KMS-11 (cell line): ENCODE measurements around the gene HIBADH.

Source experiments
- H2AFZ ChIP-seq: fragments of 200-600 bp; sonication (generic); 2 replicates; pipeline ENCODE4 v1.6.1; 2016; ENCODE audit warnings: antibody characterized with exemption, mixed run types, low read depth
- H3K27ac ChIP-seq: fragments of 200-600 bp; sonication (generic); 2 replicates; pipeline ENCODE4 v1.6.1; 2016; ENCODE audit warnings: mild to moderate bottlenecking, mixed run types
- H3K27me3 ChIP-seq: fragments of 200-600 bp; sonication (generic); 2 replicates; pipeline ENCODE4 v1.6.1; 2017; ENCODE audit warnings: mild to moderate bottlenecking, low read depth, mixed run types, moderate library complexity; ENCODE audit not compliant: insufficient read depth
- H3K36me3 ChIP-seq: fragments of 200-600 bp; sonication (generic); 2 replicates; pipeline ENCODE4 v1.6.1; 2017; ENCODE audit warnings: mild to moderate bottlenecking, mixed run types; ENCODE audit not compliant: insufficient read depth
- H3K4me1 ChIP-seq: fragments of 200-600 bp; sonication (generic); 2 replicates; pipeline ENCODE4 v1.6.1; 2016; ENCODE audit warnings: mild to moderate bottlenecking, low read depth, mixed run types; ENCODE audit not compliant: poor library complexity, severe bottlenecking
- H3K4me2 ChIP-seq: fragments of 200-600 bp; sonication (generic); 2 replicates; pipeline ENCODE4 v1.7.0; 2016; ENCODE audit warnings: mild to moderate bottlenecking, mixed run types
- H3K4me3 ChIP-seq: fragments of 200-600 bp; sonication (generic); IDR thresholded peaks from 2 replicates; pipeline ENCODE4 v1.6.1; 2017; ENCODE audit warnings: low read depth, low read length, mixed read lengths; ENCODE audit not compliant: insufficient read depth
- H3K79me2 ChIP-seq: fragments of 200-600 bp; sonication (generic); 2 replicates; pipeline ENCODE4 v1.6.1; 2016; ENCODE audit warnings: low read depth, mixed run types; ENCODE audit not compliant: insufficient read depth
- H3K9ac ChIP-seq: fragments of 200-600 bp; sonication (generic); 2 replicates; pipeline ENCODE4 v1.6.1; 2016; ENCODE audit warnings: mild to moderate bottlenecking, mixed run types
- H4K20me1 ChIP-seq: fragments of 200-600 bp; sonication (generic); 2 replicates; pipeline ENCODE4 v1.6.1; 2016; ENCODE audit warnings: mild to moderate bottlenecking, mixed run types; ENCODE audit not compliant: insufficient read depth
- TF ChIP-seq, protein P1 (sequence below): fragments of 200-600 bp; sonication (generic); conservative IDR thresholded peaks from 2 replicates; pipeline ENCODE4 v1.6.1; 2017; ENCODE audit warnings: low read depth, mild to moderate bottlenecking, antibody characterized with exemption, low read length, moderate library complexity, mixed read lengths

The HIBADH gene

DNA sequence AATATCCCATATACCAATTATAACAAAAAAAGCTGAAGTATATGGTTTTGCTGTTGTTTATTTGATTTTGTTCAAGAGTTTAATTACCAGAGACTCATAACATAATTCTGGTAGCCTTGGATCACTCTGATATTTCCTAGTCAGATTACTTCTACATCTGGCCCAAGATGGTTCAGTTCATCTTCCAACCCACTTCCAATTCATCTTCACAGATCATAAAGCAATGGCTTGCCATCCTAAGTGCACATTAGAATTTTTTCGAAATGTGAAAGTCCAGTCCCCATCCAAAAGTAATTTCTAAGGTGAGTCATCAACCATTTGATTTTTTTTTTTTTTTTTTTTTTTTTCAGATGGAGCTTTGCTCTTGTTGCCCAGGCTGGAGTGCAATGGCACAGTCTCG, 8.0 kb upstream of the HIBADH start:
- Histone ChIP-seq H4K20me1 (no peaks in the 10 kb centered on the region), H3K4me3 (no peak overlapping the region), H3K4me1 (no peaks in the 10 kb centered on the region), H2AFZ (no peak overlapping the region), H3K79me2 (no peaks in the 10 kb centered on the region), H3K27ac (no peak overlapping the region), H3K27me3 (no peaks in the 10 kb centered on the region), H3K9ac (no peak overlapping the region), H3K4me2 (no peak overlapping the region), H3K36me3 (no peaks in the 10 kb centered on the region)
- TF ChIP-seq, protein P1, sequence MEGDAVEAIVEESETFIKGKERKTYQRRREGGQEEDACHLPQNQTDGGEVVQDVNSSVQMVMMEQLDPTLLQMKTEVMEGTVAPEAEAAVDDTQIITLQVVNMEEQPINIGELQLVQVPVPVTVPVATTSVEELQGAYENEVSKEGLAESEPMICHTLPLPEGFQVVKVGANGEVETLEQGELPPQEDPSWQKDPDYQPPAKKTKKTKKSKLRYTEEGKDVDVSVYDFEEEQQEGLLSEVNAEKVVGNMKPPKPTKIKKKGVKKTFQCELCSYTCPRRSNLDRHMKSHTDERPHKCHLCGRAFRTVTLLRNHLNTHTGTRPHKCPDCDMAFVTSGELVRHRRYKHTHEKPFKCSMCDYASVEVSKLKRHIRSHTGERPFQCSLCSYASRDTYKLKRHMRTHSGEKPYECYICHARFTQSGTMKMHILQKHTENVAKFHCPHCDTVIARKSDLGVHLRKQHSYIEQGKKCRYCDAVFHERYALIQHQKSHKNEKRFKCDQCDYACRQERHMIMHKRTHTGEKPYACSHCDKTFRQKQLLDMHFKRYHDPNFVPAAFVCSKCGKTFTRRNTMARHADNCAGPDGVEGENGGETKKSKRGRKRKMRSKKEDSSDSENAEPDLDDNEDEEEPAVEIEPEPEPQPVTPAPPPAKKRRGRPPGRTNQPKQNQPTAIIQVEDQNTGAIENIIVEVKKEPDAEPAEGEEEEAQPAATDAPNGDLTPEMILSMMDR = no peak

DNA sequence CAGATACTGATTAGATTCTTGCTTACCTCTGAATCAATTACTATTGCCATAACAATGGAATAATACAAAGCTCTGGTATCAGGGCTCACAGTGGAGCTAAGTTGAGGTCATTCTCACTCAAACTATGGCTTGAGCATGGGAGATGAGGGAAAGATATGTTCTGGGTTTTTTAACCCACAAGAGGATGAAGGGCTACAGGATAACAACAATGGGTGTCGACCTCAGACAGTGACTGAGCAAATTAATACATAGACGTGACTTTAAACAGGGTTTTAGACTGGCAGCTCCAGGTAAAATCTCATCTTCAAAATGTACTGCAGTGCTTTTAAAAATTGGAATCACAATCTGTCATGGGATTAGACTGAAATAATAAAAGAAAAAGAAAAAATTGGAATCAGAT, 7.5 kb upstream of the HIBADH start:
- no peak overlapping the region for H3K9ac ChIP-seq
- no peak overlapping the region for H3K4me2 ChIP-seq
- H3K27ac ChIP-seq = no peak overlapping the region
- TF ChIP-seq, protein P1 = no peak
- no peak overlapping the region for H3K4me3 ChIP-seq
- H2AFZ ChIP-seq = no peak overlapping the region
- H3K36me3 ChIP-seq = no peaks in the 10 kb centered on the region
- H3K27me3 ChIP-seq = no peaks in the 10 kb centered on the region
- no peaks in the 10 kb centered on the region for H3K4me1 ChIP-seq
- H4K20me1 ChIP-seq = no peaks in the 10 kb centered on the region
- H3K79me2 ChIP-seq = no peaks in the 10 kb centered on the region

DNA sequence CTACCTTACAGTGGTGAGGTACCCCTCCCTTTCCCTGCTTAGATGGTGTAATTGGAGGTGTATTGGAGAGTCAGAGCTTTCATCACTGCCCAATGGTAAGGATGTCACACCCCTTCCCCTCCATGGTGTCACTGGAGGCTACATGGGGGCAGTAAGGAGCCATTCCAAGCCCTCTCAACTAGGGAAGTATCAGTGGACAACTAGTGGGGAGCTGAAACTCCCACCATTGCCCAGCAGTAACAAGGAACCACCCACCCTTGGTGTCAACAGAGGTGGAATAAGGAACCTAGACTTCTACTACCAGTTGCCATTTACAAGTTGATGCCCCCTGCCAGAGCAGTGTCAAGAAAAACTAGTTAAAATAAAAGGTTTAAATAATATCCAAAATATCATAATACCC, 2.8 kb upstream of the HIBADH start:
- Histone ChIP-seq H3K79me2 (no peaks in the 10 kb centered on the region), H3K4me2 (no peak overlapping the region), H3K36me3 (no peaks in the 10 kb centered on the region), H3K9ac (no peak overlapping the region), H4K20me1 (no peaks in the 10 kb centered on the region), H3K27ac (no peak overlapping the region), H3K27me3 (no peaks in the 10 kb centered on the region), H3K4me3 (no peak overlapping the region), H3K4me1 (peaks cover 7% of the 10 kb centered on the region), H2AFZ (no peak overlapping the region)
- TF ChIP-seq, protein P1 = no peak

DNA sequence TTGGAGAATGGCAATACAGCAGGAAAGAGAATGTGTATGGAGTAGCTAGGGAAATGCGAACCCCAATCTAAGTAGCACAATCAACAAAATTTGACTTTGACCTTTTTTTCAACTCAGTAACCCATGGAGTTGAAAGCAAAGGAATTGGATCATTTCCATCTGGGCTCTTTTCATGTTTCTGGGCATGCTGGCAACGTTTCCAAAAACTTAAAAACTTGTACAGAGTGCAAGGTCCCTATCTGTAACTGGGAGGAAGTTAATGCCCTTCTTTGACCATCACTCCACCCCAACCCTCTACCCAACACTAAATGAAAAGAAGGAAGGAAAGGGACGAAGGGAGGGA, 1.3 kb upstream of the HIBADH start:
- Histone ChIP-seq H3K9ac (no peak overlapping the region), H2AFZ (no peak overlapping the region; the same call in 1 of the 2 replicates), H3K79me2 (no peaks in the 10 kb centered on the region), H3K36me3 (no peaks in the 10 kb centered on the region), H4K20me1 (no peaks in the 10 kb centered on the region), H3K27me3 (no peaks in the 10 kb centered on the region), H3K27ac (no peak overlapping the region), H3K4me3 (no peak overlapping the region), H3K4me1 (peaks cover 7% of the 10 kb centered on the region), H3K4me2 (peak overlapping the region; percentile 30; the same call in 1 of the 2 replicates)
- TF ChIP-seq, protein P1 = no peak
